ENCODE measurements around the gene TST. TPM values are rescaled to one million over a fixed set of nuclear protein-coding genes. Genes with fewer than 3 reads are reported as not detected.

The TST gene
- total RNA-seq, 2 donors from 2014 or later, result 38.1 to 58.1 TPM

- intact Hi-C loops (cut with DNase I), result no loop called here
- Histone ChIP-seq H3K9me3 (no peaks in the 10 kb centered on the region), H3K4me3 (no peak overlapping the region), H3K4me1 (replicated peaks) (no peaks in the 10 kb centered on the region), H3K27ac (no peak overlapping the region), H3K36me3 (no peaks in the 10 kb centered on the region), H3K27me3 (replicated peaks; ENCODE audit: insufficient read depth) (no peaks in the 10 kb centered on the region)
- 89% methylated on average over 10 of the region's 10 CpGs for WGBS
- TF ChIP-seq POLR2A (IDR thresholded peaks at IDR 0.05) (no peak), POLR2AphosphoS5 (IDR thresholded peaks at IDR 0.05) (no peak)
- TF ChIP-seq, protein P1, sequence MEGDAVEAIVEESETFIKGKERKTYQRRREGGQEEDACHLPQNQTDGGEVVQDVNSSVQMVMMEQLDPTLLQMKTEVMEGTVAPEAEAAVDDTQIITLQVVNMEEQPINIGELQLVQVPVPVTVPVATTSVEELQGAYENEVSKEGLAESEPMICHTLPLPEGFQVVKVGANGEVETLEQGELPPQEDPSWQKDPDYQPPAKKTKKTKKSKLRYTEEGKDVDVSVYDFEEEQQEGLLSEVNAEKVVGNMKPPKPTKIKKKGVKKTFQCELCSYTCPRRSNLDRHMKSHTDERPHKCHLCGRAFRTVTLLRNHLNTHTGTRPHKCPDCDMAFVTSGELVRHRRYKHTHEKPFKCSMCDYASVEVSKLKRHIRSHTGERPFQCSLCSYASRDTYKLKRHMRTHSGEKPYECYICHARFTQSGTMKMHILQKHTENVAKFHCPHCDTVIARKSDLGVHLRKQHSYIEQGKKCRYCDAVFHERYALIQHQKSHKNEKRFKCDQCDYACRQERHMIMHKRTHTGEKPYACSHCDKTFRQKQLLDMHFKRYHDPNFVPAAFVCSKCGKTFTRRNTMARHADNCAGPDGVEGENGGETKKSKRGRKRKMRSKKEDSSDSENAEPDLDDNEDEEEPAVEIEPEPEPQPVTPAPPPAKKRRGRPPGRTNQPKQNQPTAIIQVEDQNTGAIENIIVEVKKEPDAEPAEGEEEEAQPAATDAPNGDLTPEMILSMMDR (IDR thresholded peaks at IDR 0.05), result no peak
- DNase-seq (ENCODE audit: low spot score), result no peak
Measured at GRCh38 chr22:37061611-37062375, 42.5 kb upstream of the TST start.

DNA sequence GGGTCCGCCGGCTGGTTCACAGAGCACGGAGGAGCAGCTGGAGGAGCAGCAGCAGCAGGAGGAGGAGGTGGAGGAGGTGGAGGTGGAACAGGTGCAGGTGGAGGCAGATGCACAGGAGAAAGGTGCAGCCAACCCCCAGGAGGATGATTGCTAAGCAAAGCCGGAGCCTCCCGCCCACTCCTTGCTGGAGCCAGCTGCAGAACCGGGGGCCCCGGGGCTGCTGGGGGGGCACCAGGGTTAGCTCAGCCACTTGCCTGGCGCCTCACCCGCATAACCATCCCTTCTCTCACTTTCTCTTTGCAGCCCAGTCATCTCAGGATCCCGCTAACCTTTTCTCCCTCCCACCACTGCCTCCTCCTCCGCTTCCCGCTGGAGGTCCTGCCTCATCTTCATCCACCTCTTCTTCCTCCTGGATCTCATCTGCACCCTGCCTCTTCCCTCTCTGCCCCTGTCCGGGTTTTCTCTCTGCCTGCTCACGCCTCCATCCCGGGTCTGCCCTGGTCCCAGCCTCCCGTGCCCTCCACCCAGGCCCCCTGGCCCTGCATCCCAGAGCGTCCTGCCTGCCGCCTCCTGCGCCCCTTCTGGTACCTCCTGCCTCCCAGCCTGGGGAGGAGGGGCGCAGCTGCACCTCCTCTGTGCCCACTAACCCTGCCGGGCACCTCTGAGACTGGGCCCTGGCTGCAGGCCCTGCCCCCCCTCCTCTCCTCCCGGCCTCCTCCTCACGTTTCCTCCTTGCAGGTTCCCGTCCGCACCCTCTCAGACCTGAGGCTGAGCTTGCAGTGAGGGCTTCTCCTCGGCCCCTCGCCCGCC is 41.8 kb upstream of the TST start:
- DNase-seq (ENCODE audit: low spot score), result no peak
- TF ChIP-seq POLR2AphosphoS5 (IDR thresholded peaks at IDR 0.05), result no peak
- no peak for TF ChIP-seq POLR2A (IDR thresholded peaks at IDR 0.05)
- TF ChIP-seq, protein P1 (IDR thresholded peaks at IDR 0.05), result no peak

GRCh38 chr22:37059876-37060449 is 40.7 kb upstream of the TST start:
- TF ChIP-seq POLR2AphosphoS5 (IDR thresholded peaks at IDR 0.05), result no peak
- TF ChIP-seq POLR2A (IDR thresholded peaks at IDR 0.05), result no peak
- TF ChIP-seq, protein P1 (IDR thresholded peaks at IDR 0.05), result no peak
- no peaks in the 10 kb centered on the region for H3K9me3 ChIP-seq
- H3K27me3 ChIP-seq (replicated peaks; ENCODE audit: insufficient read depth), result no peaks in the 10 kb centered on the region
- no peak for DNase-seq (ENCODE audit: low spot score)
- intact Hi-C loops (cut with DNase I), result no loop called here
- H3K27ac ChIP-seq, result no peak overlapping the region
- 82% methylated on average over 6 of the region's 9 CpGs for WGBS
- H3K4me1 ChIP-seq (replicated peaks), result no peaks in the 10 kb centered on the region
- no peaks in the 10 kb centered on the region for H3K36me3 ChIP-seq
- H3K4me3 ChIP-seq, result no peak overlapping the region

More for the DNA sequence above, 41.8 kb upstream of the TST start:
- Histone ChIP-seq H3K4me3 (no peak overlapping the region), H3K27me3 (replicated peaks; ENCODE audit: insufficient read depth) (no peaks in the 10 kb centered on the region), H3K27ac (no peak overlapping the region), H3K4me1 (replicated peaks) (no peaks in the 10 kb centered on the region), H3K9me3 (no peaks in the 10 kb centered on the region), H3K36me3 (no peaks in the 10 kb centered on the region)
- intact Hi-C loops (cut with DNase I), result no loop called here
- WGBS, result 87% methylated on average over 28 of the region's 28 CpGs

GRCh38 chr22:37058917-37059701 is 39.9 kb upstream of the TST start:
- Histone ChIP-seq H3K36me3 (no peaks in the 10 kb centered on the region), H3K27me3 (replicated peaks; ENCODE audit: insufficient read depth) (no peaks in the 10 kb centered on the region), H3K4me3 (no peak overlapping the region), H3K4me1 (replicated peaks) (no peaks in the 10 kb centered on the region), H3K9me3 (no peaks in the 10 kb centered on the region), H3K27ac (no peak overlapping the region)
- intact Hi-C loops (cut with DNase I), result no loop called here
- 89% methylated on average over 28 of the region's 28 CpGs for WGBS
- TF ChIP-seq POLR2AphosphoS5 (IDR thresholded peaks at IDR 0.05), result no peak
- no peak for TF ChIP-seq POLR2A (IDR thresholded peaks at IDR 0.05)
- TF ChIP-seq, protein P1 (IDR thresholded peaks at IDR 0.05), result no peak
- DNase-seq (ENCODE audit: low spot score), result no peak

Data from prostate gland (tissue), 2 donors.